HepG2 (cell line): ENCODE data around the gene PIK3R5. TPM values are rescaled to one million over a fixed set of nuclear protein-coding genes. Genes with fewer than 3 reads are reported as not detected.

Source experiments
- ATAC-seq: fragments of 200-7000 bp; cut with Tn5 transposase; 3 replicates; pipeline ENCODE4 v1.9.1; 2020; ENCODE audit warnings: mild to moderate bottlenecking, moderate library complexity
- BruUV-seq: library from RNA; stranded (reverse); fragments of 400-500 nt; replicated peaks from 2 replicates; lab custom pipeline; 2021; lab: Mats Ljungman, UMichigan
- CTCF ChIA-PET: fragments of 300-600 bp; formaldehyde crosslinking; extraction: SDS; loops from one replicate; lab custom pipeline; 2021; ENCODE audit warnings: low total read pairs, inconsistent platforms, low intra/inter-chr PET ratio; lab: Yijun Ruan, JAX
- POLR2A ChIA-PET: fragments of 350-600 bp; sonication (Branson Sonifier 250); formaldehyde crosslinking; loops from one replicate; lab custom pipeline; 2020; ENCODE audit warnings: antibody characterized with exemption, inconsistent platforms; lab: Yijun Ruan, JAX
- DNase-seq: peaks from one replicate; pipeline ENCODE4 v3.0.0-alpha.2; 2015; ENCODE audit warnings: low spot score
- FAIRE-seq: peaks from 3 replicates; lab custom pipeline; 2011; peaks lifted over from hg19 to GRCh38; lab: Jason Lieb, UNC
- H2AFZ ChIP-seq: one replicate; pipeline ENCODE4 v1.6.1; 2011; ENCODE audit warnings: low read length, inconsistent platforms
- H3K27ac ChIP-seq: fragments of 300-600 bp; 3 replicates; pipeline ENCODE4 v1.8.0; 2011; ENCODE audit warnings: mixed run types, mild to moderate bottlenecking, mixed read lengths, low read length, inconsistent platforms; ENCODE audit not compliant: insufficient read depth; ENCODE audit errors: extremely low read length
- H3K27me3 ChIP-seq, 2 experiments: fragments of 200-600 bp in 1 of 2; 2 replicates in 1 of 2; 3 replicates in 1 of 2; pipeline versions ENCODE4 v1.6.0 to v1.8.0; 2011; ENCODE audit warnings: low read length in 2 of 2, mild to moderate bottlenecking in 2 of 2, moderate library complexity in 2 of 2, inconsistent platforms in 1 of 2; ENCODE audit not compliant: insufficient read depth in 2 of 2, control insufficient read depth in 1 of 2
- H3K36me3 ChIP-seq, 2 experiments: fragments of 200-600 bp in 1 of 2; replicated peaks in 1 of 2; 2 replicates in 1 of 2; 3 replicates in 1 of 2; pipeline versions ENCODE4 v1.5.1 to v1.8.0; 2011; ENCODE audit warnings: low read length in 2 of 2, inconsistent platforms in 1 of 2; ENCODE audit not compliant: insufficient read depth in 2 of 2, control insufficient read depth in 1 of 2
- H3K4me1 ChIP-seq: 2 replicates; pipeline ENCODE4 v1.5.1; 2012; ENCODE audit warnings: low read length, inconsistent platforms; ENCODE audit not compliant: insufficient read depth
- H3K4me2 ChIP-seq: 2 replicates; pipeline ENCODE4 v1.6.0; 2011; ENCODE audit warnings: low read depth, low read length, inconsistent platforms
- H3K4me3 ChIP-seq, 3 experiments: fragments of 200-600 bp in 1 of 3; sonication (generic), shearing (Covaris generic) in 1 of 3; replicated peaks in 1 of 3; 2 replicates each; pipeline ENCODE4 v1.5.1; 2011 to 2016; ENCODE audit warnings: low read length in 3 of 3, inconsistent platforms in 2 of 3, low read depth in 2 of 3, mild to moderate bottlenecking in 2 of 3, control low read depth in 1 of 3, mixed read lengths in 1 of 3; ENCODE audit not compliant: insufficient read depth in 1 of 3
- H3K79me2 ChIP-seq: one replicate; pipeline ENCODE4 v1.6.1; 2011; ENCODE audit warnings: low read length, inconsistent platforms; ENCODE audit not compliant: insufficient read depth
- H3K9ac ChIP-seq: 2 replicates; pipeline ENCODE4 v1.6.0; 2011; ENCODE audit warnings: mild to moderate bottlenecking, low read depth, low read length, inconsistent platforms; ENCODE audit not compliant: insufficient read depth
- H3K9me3 ChIP-seq: 2 replicates; pipeline ENCODE4 v1.5.1; 2012; ENCODE audit warnings: mild to moderate bottlenecking, low read length
- H4K20me1 ChIP-seq: 2 replicates; pipeline ENCODE4 v1.6.0; 2011; ENCODE audit warnings: inconsistent platforms, mild to moderate bottlenecking, low read length, moderate library complexity; ENCODE audit not compliant: insufficient read depth
- BHLHE40 ChIP-seq: IDR thresholded peaks from 2 replicates; pipeline ENCODE4 v1.6.1; 2011; ENCODE audit warnings: low read length, improper control_type of control experiment
- DRAP1 ChIP-seq: IDR thresholded peaks from 2 replicates; pipeline ENCODE4 v1.6.1; 2016; ENCODE audit warnings: missing genetic modification reagents, missing compliant biosample characterization
- FOXP1 ChIP-seq, 2 experiments: fragments of 450-650 bp in 1 of 2; IDR thresholded peaks; 2 replicates each; pipeline ENCODE4 v1.6.1; 2017 to 2018; ENCODE audit warnings: antibody characterized with exemption in 1 of 2
- GPN1 ChIP-seq: sonication (generic); formaldehyde crosslinking; IDR thresholded peaks from 2 replicates; pipeline ENCODE4 v1.5.1; 2020; ENCODE audit warnings: missing genetic modification reagents, borderline replicate concordance
- HNRNPL ChIP-seq: fragments of 200-400 bp; formaldehyde crosslinking; IDR thresholded peaks from 2 replicates; pipeline ENCODE4 v1.6.1; 2017; ENCODE audit warnings: mild to moderate bottlenecking, low read depth, low read length
- KLF11 ChIP-seq: IDR thresholded peaks from 2 replicates; pipeline ENCODE4 v1.6.1; 2016; ENCODE audit warnings: missing compliant biosample characterization
- KLF9 ChIP-seq: IDR thresholded peaks from 2 replicates; pipeline ENCODE4 v1.6.1; 2016; ENCODE audit warnings: low read depth
- RAD51 ChIP-seq: fragments of 450-650 bp; IDR thresholded peaks from 2 replicates; pipeline ENCODE4 v1.6.1; 2016; ENCODE audit warnings: borderline replicate concordance
- USF2 ChIP-seq, 2 experiments: sonication (generic) in 1 of 2; formaldehyde crosslinking in 1 of 2; IDR thresholded peaks; 2 replicates each; pipeline versions ENCODE4 v1.5.1 to v1.6.1; 2011 to 2020; ENCODE audit warnings: borderline replicate concordance in 1 of 2, low read depth in 1 of 2, low read length in 1 of 2, mild to moderate bottlenecking in 1 of 2, missing genetic modification reagents in 1 of 2, moderate library complexity in 1 of 2
- WGBS: methylation state at CpG from one replicate; pipeline ENCODE4 v1.1.6; 2017; ENCODE audit warnings: low lambda C conversion rate; 5-methylcytosine and 5-hydroxymethylcytosine counted together
- in situ Hi-C: cut with HindIII; loops from 2 replicates; pipeline ENCODE4 v1.10.0; 2017; ENCODE audit warnings: low pct_unique_long_range_greater_than_20kb; ENCODE audit not compliant: extremely low pct_ligation_motif_present
- intact Hi-C: fragments of 100-400 bp; cut with micrococcal nuclease; formaldehyde crosslinking; loops from one replicate; pipeline ENCODE4 v1.10.0; 2022; ENCODE audit not compliant: unreplicated experiment
- polyA plus RNA-seq, 8 experiments: library from polyadenylated mRNA; depleted of rRNA in 3 of 8; stranded (reverse) in 7 of 8; unstranded in 1 of 8; fragments of >200 nt; fragmentation: Illumina TruSeq in 4 of 8; extraction: Trizol in 4 of 8; gene quantifications; 2 replicates each; pipeline versions ENCODE4 v1.2.1 to v1.2.3, GENCODE V29; 2011 to 2016; ENCODE audit warnings: low read depth in 4 of 8, missing spikeins in 1 of 8, mixed read lengths in 1 of 8; ENCODE audit not compliant: insufficient read depth in 1 of 8
- total RNA-seq, 5 experiments: library from RNA; depleted of rRNA; stranded (reverse); fragments of >200 nt; fragmentation: Illumina TruSeq; extraction: Trizol; gene quantifications; 2 replicates each; pipeline ENCODE4 v1.2.3, GENCODE V29; 2016; ENCODE audit warnings: low read depth in 1 of 5

The PIK3R5 gene
- total and polyA plus RNA-seq, 2 of the 13 experiments (the other 11 are each of a cell fraction or from before 2014, with no cell fraction given), result not detected

GRCh38 chr17:8838551-8839095 lies 126.9 kb downstream of the PIK3R5 start:
- H3K79me2 ChIP-seq, result no peaks in the 10 kb centered on the region
- H3K27ac ChIP-seq, result no peak overlapping the region
- TF ChIP-seq FOXP1 (IDR thresholded peaks at IDR 0.05) (no peak), FOXP1 (CRISPR knock-in tag; IDR thresholded peaks at IDR 0.05) (no peak), KLF11 (no peak), DRAP1 (CRISPR knock-in tag) (no peak), KLF9 (no peak), GPN1 (CRISPR knock-in tag) (no peak)
- ATAC-seq (no peak), FAIRE-seq (no peak), DNase-seq (no peak)
- in situ Hi-C loops (no loop called here), intact Hi-C loops (no loop called here)
- WGBS, result 63% methylated on average over 5 of the region's 12 CpGs
- no peak overlapping the region for H2AFZ ChIP-seq
- ChIA-PET CTCF (no interaction called here), POLR2A (no interaction called here)
- BruUV-seq, result no TSS peak
- H3K4me2 ChIP-seq, result no peak overlapping the region
- H3K9me3 ChIP-seq, result no peaks in the 10 kb centered on the region
- no peaks in the 10 kb centered on the region for H3K36me3 ChIP-seq
- no peaks in the 10 kb centered on the region for H3K4me1 ChIP-seq
- no peak overlapping the region for H3K9ac ChIP-seq
- peaks cover 3 to 11% of the 10 kb centered on the region in 2 experiments; a peak in 4 of 5 replicates for H3K27me3 ChIP-seq
- no peak overlapping the region for H3K4me3 ChIP-seq
- H4K20me1 ChIP-seq, result no peaks in the 10 kb centered on the region

GRCh38 chr17:8837563-8838075 lies 127.9 kb downstream of the PIK3R5 start:
- peak; percentile 41 for ATAC-seq
- peaks cover 3 to 11% of the 10 kb centered on the region in 2 experiments; a peak in 4 of 5 replicates for H3K27me3 ChIP-seq
- H2AFZ ChIP-seq, result no peak overlapping the region
- BruUV-seq, result no TSS peak
- DNase-seq, result no peak
- no peaks in the 10 kb centered on the region for H3K36me3 ChIP-seq
- POLR2A ChIA-PET, result no interaction called here
- H3K4me3 ChIP-seq, result no peak overlapping the region
- H4K20me1 ChIP-seq, result no peaks in the 10 kb centered on the region
- H3K9me3 ChIP-seq, result no peaks in the 10 kb centered on the region
- whole genome bisulfite sequencing, result 2% methylated on average over 8 of the region's 8 CpGs
- CTCF ChIA-PET, result no interaction called here
- H3K4me1 ChIP-seq, result no peaks in the 10 kb centered on the region
- H3K4me2 ChIP-seq, result no peak overlapping the region; the same call in 1 of the 2 replicates
- H3K9ac ChIP-seq, result no peak overlapping the region
- FAIRE-seq, result no peak
- H3K27ac ChIP-seq, result no peak overlapping the region
- H3K79me2 ChIP-seq, result no peaks in the 10 kb centered on the region
- TF ChIP-seq HNRNPL, result no peak
- 0 out of 2 replicates have a peak, but pooled peaks have one; percentile 13 for TF ChIP-seq BHLHE40
- peak; percentile 77 for TF ChIP-seq USF2 (IDR thresholded peaks at IDR 0.05; ENCODE audit: low read depth, low read length)
- peak; percentile 37; the same call in 1 of the 2 replicates for TF ChIP-seq USF2 (CRISPR knock-in tag; IDR thresholded peaks at IDR 0.05; ENCODE audit: borderline replicate concordance)
- TF ChIP-seq RAD51, result peak; percentile 92
- in situ Hi-C loops, result no loop called here
- intact Hi-C loops, result no loop called here
